SKM-1 (cell line): Measurements from ENCODE around the gene CCSER2.

Experiments
- DNase-seq: peaks from one replicate; lab custom pipeline; 2025; ENCODE audit not compliant: unreplicated experiment; lab: John Stamatoyannopoulos, UW

The CCSER2 gene

DNA sequence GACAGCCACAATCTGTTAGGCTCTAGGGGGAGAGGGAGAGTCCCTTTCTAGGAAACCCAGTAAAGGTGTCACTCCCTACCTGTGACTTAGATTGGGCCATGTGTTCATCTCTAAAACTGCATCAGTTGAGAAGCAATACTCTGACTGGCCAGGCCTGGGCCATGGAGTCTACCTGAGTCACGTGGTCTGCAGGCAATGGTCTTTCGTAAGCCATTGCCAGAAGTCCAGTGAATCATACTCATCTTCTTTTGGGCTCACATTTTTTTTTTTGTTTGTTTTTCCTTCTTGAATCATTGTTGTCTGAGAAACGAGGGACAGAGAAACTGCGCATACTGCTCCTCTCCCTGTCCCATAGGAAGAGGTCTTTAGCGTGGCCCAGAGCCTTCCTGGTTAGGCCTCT, 215.6 kb downstream of the CCSER2 start:
- DNase-seq: no peak

DNA sequence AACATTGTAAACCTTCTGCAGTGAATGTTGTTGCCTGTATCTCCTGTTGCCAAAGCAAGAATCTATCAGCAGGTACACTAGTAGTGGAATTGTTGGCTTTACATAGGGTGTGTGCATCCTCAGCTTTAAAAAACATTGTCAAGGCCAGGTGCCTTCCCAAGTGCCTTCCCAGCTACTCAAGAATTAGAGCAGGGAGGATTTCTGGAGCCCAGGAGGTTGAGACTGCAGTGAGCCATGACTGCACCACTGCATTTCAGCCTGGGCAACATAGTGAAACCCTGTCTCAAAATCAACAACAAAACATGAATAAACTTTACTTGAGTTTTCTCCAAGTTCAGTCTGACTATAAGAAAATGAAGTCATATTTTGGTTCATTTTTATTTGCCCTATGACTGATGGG, 217.3 kb downstream of the CCSER2 start:
- DNase-seq: no peak

DNA sequence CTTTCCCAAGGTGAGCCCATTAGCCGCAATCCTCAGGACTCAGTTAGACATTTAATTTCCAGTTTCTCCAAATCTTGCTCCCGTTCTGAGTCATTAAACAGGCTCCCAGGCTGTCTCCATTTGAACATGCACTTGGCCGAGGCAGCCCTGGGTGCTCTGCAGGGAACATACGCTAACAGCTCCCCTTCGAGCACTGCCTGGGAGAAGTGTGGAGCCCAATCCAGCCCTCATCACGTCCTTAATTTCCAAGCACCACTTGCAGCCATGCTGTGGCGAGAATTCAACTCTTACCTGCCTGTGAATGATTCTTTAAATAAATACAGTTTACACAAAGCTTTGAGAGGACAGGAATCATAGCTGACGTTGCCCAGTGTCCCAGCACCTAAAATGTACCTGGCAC, 218.2 kb downstream of the CCSER2 start:
- DNase-seq: no peak

DNA sequence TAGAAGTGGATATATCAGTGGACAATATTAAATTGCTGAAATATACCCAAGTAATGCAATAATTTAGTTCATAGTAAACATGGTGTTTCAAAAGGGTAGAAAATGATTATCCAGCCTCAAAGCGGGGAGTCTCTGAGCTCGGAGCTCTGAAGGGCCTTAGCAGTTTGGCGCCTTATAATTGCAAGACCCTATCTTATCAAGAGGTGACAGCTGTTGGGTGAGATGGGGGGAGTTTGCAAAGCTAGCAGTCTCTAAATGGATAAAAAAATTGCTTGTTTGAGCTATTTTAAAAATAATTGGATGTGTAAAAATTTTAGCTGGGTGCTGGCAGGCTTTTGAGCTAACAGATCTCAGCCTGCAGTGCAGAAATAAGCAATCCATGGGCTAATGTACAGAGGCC, 219.2 kb downstream of the CCSER2 start:
- no peak for DNase-seq

DNA sequence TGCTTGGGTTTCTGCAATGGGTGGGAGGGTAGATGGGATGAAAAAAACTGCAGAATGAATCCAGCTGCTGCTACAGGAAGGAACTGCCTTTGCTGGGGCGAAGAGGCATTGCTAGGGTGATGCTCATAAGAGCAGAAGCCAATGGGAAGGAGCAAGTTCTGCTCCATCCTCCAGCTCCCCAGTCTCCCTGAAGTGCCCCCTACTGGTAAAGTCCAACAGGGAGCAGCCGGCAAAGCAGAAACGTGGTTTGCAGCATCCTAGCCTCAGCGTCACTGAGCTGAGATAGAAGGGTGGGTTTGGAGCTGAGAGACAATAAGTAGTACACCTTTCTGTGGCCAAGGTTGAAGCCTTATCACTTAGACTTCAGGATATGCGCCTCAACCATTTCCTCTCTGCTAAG, 220.5 kb downstream of the CCSER2 start:
- DNase-seq: no peak

DNA sequence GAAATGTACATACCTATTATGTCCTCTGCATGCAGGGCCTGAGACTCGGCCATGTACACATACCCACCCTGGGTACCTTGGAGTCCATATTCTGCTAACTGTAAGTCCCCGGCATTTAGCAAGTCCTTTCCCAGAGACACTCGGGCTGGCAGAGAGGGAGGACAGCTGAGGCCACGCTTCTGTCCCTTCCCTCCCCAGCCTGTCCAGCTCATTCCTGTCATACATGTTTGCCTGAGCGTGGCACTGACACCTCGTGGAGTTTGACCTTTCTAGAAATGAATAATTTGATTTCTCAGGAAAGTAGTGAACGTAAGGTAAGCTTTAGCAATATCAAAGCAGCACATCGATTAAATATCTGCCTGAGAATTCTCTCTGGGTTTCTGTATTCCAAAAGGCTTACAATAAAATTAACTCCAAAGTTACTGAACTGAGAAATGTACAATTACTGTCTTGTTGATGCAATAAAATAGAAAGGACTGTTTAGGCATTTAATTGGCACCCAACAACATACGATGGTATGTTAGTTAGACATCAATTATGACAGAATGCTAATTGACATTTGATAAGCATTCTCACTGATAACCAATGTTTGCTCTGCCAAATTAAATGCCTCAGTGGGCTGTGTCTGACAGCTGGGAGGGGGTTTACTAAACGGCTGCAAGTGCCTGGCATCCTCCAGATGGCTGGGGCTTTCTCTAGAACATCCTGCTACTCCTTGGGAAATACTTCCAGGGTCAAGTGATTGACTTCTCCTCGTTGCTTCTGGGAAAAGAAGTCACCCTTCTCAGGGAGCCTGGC, 221.2 kb downstream of the CCSER2 start:
- no peak for DNase-seq

DNA sequence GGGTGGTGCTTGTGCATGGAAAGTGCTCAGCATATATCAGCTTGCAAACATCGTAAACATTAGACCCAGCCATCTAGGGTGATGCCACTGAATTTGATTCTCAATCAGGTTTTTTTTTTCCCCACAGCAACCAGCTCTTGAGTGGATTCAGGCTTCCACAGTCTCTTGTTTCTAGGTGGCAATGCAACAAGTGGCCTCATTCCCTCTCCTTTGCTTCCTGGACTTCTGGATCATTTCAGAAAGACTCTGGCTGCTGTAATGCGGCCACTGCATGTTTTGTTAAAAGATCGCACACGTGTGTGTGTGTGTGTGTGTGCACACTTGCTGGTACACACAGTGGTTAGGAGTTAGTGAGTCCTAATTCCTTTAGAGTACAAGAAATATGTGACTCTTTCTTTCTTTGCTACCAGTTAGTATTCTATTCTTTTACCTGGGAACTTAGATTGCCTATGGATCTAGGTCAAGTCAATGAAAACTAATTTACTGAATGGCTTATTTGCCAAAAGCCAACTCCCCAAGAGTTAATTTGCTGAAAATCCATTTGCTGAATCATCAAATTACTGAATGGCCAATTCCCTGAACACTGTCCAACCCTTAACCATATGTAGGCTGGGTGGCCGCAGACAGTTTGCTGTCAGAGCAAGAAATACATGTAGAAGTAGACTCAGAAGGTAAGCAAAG, 222.5 kb downstream of the CCSER2 start:
- DNase-seq: no peak

DNA sequence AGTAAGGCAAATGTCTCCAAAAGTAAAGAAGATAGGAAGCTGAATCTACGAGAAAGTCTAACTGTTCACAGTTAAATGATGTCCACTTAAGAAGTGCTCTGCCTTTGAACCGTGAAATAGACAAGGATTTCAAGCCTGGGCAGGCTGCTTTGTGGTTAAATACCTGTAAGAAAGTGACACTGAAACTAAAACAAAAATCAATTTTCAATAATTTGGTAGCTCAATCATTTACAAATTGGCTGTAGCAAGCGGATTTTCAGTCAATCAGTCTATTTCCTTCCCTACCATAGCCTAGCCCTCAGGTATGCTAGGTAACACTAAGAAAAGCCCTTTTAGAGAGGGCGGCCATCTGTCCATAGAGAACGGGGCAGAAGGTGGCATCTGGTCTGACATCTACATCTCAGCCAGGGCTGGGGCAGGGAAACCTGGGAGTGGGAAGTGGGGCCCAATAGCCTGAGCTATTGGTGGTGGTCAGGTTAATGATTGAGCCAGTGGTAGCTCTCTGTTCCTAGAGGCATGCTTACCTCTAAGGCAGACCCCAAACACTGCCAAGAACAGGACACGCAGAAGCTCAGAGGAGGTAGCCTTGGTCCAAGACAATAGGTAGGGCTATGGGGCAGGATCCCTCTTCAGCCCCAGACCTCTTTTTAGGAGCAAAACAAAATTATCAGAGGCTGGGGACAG, 223.2 kb downstream of the CCSER2 start:
- no peak for DNase-seq

DNA sequence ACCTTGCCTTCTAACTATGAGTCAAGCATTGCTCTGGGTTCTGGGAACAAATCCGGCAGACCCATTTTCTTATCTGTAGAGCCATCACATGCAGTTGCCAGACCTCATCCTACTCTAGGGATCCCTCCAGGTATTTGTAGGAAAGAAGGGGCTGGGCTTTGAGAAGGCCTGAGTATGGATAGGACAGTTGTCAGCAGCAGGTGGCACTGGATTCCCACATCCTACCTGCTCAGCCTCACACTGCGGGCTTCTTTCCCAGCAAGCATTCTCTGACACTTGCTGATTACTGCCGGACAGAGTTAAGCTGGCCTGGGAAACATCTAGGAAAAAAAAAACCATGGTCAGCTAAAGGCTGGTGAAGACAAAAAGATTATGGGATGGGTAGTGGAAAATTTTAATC, 224.1 kb downstream of the CCSER2 start:
- no peak for DNase-seq

DNA sequence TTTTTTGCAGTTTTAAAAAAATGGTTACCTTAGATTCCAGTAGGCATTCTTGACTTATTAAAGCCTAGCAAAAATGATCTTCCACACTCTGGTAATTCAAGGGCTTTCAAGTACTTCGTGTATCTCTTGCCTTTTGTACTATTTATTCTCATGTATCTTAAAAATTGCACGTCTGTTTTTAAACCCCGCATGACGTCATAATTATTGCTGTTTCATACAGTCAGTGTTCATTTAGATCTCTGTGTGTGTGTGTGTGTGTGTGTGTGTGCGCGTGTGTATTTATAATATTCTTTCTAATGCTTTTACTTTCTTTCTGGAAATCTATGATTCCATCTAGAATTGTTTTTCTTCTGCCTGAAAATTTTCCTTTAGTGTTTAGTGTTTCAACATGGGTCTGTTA, 234.2 kb downstream of the CCSER2 start:
- no peak for DNase-seq

DNA sequence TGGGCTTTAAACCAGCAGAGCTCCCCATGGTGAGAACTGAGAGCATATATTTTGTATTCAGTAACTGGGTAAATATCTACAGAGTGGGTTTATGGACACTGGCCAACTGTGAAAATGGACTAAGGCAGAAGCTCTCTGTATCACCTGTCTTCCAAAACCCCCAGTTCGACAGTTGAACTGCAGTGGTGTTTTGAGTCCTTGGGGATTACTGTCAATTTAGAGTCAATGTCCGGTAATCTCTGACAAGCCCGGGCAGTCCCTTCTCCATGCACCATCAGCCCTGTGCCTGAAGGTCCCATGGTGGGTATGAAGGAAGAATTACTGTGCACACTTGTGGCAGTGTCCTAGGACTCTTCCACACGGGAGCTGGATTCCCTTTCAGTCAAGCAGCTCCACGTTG, 235.0 kb downstream of the CCSER2 start:
- DNase-seq: no peak

DNA sequence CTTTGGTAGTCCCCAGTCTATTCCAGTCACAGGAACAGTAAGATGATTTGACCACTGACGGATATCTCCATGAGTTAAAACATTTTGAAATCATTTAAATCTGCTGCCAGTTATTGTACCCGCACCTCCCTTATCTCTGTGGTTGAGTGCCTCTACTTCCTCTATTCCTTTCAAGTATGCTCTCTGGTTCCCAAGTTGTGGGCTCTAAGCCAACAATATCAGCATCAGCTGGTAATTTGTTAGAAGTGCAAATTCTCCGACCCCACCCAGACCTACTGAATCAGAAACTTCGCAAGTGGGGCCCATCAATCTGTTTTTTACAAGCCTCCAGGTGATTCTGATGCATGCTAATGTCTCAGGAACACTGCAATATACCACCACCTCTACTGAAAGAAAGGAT, 235.5 kb downstream of the CCSER2 start:
- DNase-seq: no peak

DNA sequence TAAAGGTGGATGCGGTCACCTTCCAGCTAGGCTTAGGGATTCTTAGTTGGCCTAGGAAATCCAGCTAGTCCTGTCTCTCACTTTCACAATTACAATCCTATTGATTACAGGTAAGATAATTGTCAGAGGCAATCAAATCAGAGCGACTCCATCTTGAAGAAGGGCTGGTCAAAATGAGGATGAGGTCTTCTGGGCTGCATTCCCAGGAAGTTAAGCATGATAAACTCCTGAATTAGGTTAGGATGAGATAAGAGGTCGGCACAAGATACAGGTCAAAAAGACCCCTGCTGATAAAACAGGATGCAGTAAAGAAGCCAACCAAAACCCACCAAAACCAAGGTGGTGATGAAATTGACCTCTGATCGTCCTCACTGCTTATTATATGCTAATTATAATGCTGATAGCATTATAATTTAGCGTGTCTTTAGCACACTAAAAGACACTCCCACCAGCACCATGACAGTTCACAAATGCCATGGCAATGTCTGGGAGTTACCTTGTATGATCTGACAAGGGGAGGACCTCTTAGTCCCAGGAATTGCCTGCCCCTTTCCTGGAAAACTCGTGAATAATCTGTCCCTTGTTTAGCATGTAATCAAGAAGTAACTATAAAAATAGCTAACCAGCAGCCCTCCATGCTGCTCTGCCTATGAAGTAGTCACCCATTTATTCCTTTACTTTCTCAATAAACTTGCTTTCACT, 237.6 kb downstream of the CCSER2 start:
- no peak for DNase-seq

DNA sequence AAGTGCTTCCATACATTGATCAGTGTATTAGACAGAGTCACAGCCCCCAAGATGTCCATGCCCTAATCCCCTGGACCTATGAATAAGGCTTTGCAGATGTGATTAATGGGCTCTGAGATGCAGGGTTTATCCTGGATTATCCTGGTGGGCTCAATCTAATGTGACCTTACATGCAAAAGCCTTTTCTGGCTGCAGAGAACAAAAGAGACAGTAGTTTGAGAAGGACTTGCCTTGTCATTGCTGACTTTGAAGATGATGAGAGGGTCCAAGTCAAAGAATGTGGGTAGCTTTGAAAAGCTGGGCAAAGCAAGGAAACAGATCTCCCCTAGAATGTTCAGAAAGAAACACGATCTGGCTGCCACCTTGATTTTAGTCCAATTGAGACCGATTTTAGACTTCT, 238.7 kb downstream of the CCSER2 start:
- no peak for DNase-seq
